NT2/D1 (cell line): Measurements from ENCODE around the gene CSGALNACT2.

Source experiments
- SUZ12 ChIP-seq: IDR thresholded peaks from 2 replicates; pipeline ENCODE4 v1.6.1; 2011; ENCODE audit not compliant: insufficient read length, insufficient read depth; ENCODE audit errors: extremely low read depth
- ZNF274 ChIP-seq: IDR thresholded peaks from 2 replicates; pipeline ENCODE4 v1.6.1; 2011; ENCODE audit warnings: mild to moderate bottlenecking, low read depth, low read length

GRCh38 chr10:43126759-43127424 lies 11.4 kb upstream of the CSGALNACT2 start:
- TF ChIP-seq SUZ12 (no peak), ZNF274 (no peak)
